Cardiac muscle cell (in vitro differentiated cells and primary cell): ENCODE data around the gene HTN3. TPM values are rescaled to one million over a fixed set of nuclear protein-coding genes. Genes with fewer than 3 reads are reported as not detected.
"Not testable (repeated sequence)": the region's sequence is repeated elsewhere in the genome, so short reads cannot be mapped to it uniquely, and the experiment has no call there.

Experiments
- DNase-seq, 2 donors: peaks; one replicate each; pipeline versions ENCODE4 v3.0.0 to v3.0.0-alpha.2; 2010 to 2017; ENCODE audit warnings: low read depth in 1 of 2, low spot score in 1 of 2
- H3K27ac ChIP-seq: fragments of 200-600 bp; sonication (generic); 2 replicates; pipeline ENCODE4 v1.5.1; 2016
- H3K27me3 ChIP-seq: fragments of 200-600 bp; sonication (generic); 2 replicates; pipeline ENCODE4 v1.6.0; 2016; ENCODE audit warnings: control low read depth
- H3K36me3 ChIP-seq: fragments of 200-600 bp; sonication (generic); 2 replicates; pipeline ENCODE4 v1.5.1; 2016; ENCODE audit warnings: control low read depth
- H3K4me1 ChIP-seq: fragments of 200-600 bp; sonication (generic); 2 replicates; pipeline ENCODE4 v1.8.1; 2017; ENCODE audit warnings: low read depth, mild to moderate bottlenecking, mixed run types
- H3K4me3 ChIP-seq: fragments of 200-600 bp; sonication (generic); 2 replicates; pipeline ENCODE4 v1.5.1; 2016; ENCODE audit warnings: mild to moderate bottlenecking
- H3K9me3 ChIP-seq: fragments of 200-600 bp; sonication (generic); 2 replicates; pipeline ENCODE4 v1.5.1; 2017; ENCODE audit warnings: low read depth, mild to moderate bottlenecking, control low read depth
- CTCF ChIP-seq: IDR thresholded peaks from 2 replicates; pipeline ENCODE4 v1.5.1; 2012; ENCODE audit warnings: low read depth, mild to moderate bottlenecking, low read length
- polyA plus RNA-seq: library from polyadenylated mRNA; unstranded; fragments of >200 nt; fragmentation: Nextera tagmentation; extraction: Ambion mirVana; gene quantifications from 2 replicates; pipeline ENCODE4 v1.2.1, GENCODE V29; 2016
- total RNA-seq: library from RNA; depleted of rRNA; stranded (reverse); fragments of >200 nt; gene quantifications from 2 replicates; pipeline ENCODE4 v1.2.3, GENCODE V29; 2016

Gene HTN3
- total RNA-seq (not detected in 2 replicates), polyA plus RNA-seq (not detected in 2 replicates)

DNA sequence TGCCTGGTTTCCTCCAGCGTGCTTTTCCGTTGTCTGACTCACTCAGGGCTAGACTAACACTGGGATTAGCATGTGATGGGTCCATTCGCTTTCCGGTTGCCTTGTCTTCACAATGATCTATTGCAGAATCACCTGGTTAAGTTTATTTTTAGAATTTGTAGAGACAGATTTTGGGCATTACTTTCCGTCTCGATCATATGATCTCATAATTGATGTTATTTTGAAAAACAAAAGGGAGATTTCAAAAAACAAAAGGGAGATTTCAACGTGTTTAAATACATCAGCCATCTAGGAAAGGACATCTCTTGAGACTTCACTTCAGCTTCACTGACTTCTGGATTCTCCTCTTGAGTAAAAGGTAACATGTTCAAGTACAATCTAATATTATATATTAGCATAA, at the start of gene HTN3:
TSS of gene HTN3 (plus strand) at position 301 of the 400 bp plus-strand sequence. CDS start 2,282 bp downstream, outside the sequence.
- not testable (repeated sequence) for H3K4me3 ChIP-seq, H3K9me3 ChIP-seq, DNase-seq, H3K36me3 ChIP-seq, H3K27me3 ChIP-seq, H3K4me1 ChIP-seq, H3K27ac ChIP-seq

DNA sequence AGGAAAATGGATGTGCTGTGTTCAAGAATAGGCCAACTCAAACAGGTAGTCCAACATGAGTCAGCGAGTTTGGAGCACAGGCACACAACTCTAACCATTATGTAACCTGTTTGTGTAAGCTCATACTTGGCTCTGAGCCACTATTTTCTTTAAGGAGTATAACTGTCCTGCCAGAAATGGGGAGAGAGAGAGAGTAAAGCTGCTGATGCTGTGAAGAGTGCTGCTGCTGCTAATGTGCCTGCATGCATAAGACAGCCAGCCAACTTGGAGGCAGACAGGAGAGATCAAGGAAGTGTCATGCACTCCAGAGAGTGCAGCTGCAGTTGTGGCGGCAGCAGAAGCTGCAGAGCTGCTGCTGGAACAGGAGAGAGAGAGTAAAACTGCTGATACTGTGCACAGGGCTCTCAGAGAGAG, 44.2 kb upstream of the HTN3 start:
- Histone ChIP-seq H3K4me1 (peaks cover 7% of the 10 kb centered on the region), H3K27ac (no peak overlapping the region), H3K9me3 (no peaks in the 10 kb centered on the region), H3K27me3 (no peaks in the 10 kb centered on the region), H3K36me3 (no peaks in the 10 kb centered on the region), H3K4me3 (no peak overlapping the region)
- peak; percentile 47 to 81 for DNase-seq
- no peak for TF ChIP-seq CTCF

DNA sequence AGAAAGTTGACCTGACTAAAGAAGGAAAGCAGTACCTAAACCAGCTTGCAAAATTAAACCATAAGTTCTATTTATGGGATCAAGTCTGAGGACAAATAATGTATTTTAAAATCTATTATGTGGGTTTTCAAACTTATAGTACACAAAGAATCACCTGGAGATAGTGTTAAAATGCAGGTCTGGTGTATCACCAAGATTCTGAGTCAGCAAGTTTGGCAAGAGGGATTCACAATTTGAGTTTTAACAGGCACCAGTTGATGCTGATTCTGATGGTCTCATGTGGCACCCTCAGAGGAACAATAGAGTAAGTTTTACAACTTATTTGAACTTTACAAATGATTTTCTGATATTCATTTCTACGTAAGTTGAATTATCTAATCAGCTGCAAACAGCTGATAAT, 41.6 kb upstream of the HTN3 start:
- Histone ChIP-seq H3K4me3 (no peak overlapping the region), H3K4me1 (peaks cover 32% of the 10 kb centered on the region), H3K36me3 (no peaks in the 10 kb centered on the region), H3K27me3 (no peaks in the 10 kb centered on the region), H3K27ac (no peak overlapping the region), H3K9me3 (no peaks in the 10 kb centered on the region)
- DNase-seq, result no peak
- TF ChIP-seq CTCF, result no peak

- no peak for TF ChIP-seq CTCF
- H3K4me1 ChIP-seq, result peaks cover 34% of the 10 kb centered on the region
- no peaks in the 10 kb centered on the region for H3K9me3 ChIP-seq
- H3K36me3 ChIP-seq, result no peaks in the 10 kb centered on the region
- H3K4me3 ChIP-seq, result no peak overlapping the region
- DNase-seq, result peak in 1 of 2 donors; percentile 42
- H3K27ac ChIP-seq, result peak overlapping the region; percentile 64
- H3K27me3 ChIP-seq, result no peaks in the 10 kb centered on the region
Measured at GRCh38 chr4:69991016-69991415, 37.2 kb upstream of the HTN3 start.

DNA sequence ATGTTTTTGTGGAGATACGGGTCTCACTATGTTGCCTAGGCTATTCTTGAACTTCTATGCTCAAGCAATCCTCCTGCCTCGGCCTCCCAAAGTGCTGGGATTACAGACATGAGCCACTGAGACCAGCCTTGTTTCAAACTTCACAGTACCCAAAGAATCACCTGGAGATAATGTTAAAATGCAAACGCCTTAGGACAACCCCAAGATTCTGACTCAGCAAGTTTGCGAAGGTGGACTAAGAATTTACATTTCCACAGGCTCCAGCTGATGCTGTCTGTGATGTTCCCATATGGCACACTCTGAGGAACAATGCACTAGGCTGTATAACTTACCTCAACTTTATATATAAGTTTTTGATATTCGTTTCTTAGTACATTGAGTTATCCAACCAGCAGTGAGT, 33.5 kb upstream of the HTN3 start:
- H3K36me3 ChIP-seq, result no peaks in the 10 kb centered on the region
- H3K27me3 ChIP-seq, result no peaks in the 10 kb centered on the region
- no peak for DNase-seq
- no peaks in the 10 kb centered on the region for H3K9me3 ChIP-seq
- no peak for TF ChIP-seq CTCF
- H3K27ac ChIP-seq, result no peak overlapping the region
- peaks cover 25% of the 10 kb centered on the region for H3K4me1 ChIP-seq
- no peak overlapping the region for H3K4me3 ChIP-seq

DNA sequence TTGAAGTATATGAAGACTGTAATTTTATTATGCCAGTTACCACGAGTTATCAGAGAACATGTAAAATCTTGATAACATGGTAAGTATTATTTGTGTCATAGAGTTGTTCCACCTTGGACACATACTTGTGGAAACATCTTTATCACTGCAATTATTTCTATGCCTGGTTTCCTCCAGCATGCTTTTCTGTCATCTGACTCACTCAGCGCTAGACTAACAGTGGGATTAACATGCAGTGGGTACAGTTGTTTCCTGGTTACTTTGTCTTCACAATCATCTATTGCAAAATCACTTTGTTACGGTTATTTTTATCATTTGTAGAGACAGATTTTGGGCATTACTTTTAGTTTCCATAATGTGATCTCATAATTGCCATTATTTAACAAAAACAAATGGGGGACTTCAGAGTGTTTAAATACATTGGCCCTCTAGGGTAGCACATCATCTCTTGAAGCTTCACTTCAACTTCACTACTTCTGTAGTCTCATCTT, 32.7 kb upstream of the HTN3 start, which contains the start of gene STATH:
TSS of gene STATH (plus strand) at position 441 of the 491 bp plus-strand sequence. CDS start 2,472 bp downstream, outside the sequence.
- Histone ChIP-seq H3K4me3 (no peak within 1 kb of the TSS), H3K27me3 (no peaks in the 10 kb centered on the region), H3K27ac (no peak within 1 kb of the TSS), H3K36me3 (no peaks in the 10 kb centered on the region), H3K4me1 (peaks cover 18% of the 10 kb centered on the region), H3K9me3 (no peaks in the 10 kb centered on the region)
- DNase-seq, result peak in 1 of 2 donors; percentile 38
- TF ChIP-seq CTCF, result no peak
